HEK293 (cell line): ENCODE measurements around the gene FGFR4.

ENCODE experiments used
- SP2 ChIP-seq: fragments of 450-650 bp; formaldehyde crosslinking; IDR thresholded peaks from 2 replicates; pipeline ENCODE4 v1.5.1; 2016; ENCODE audit warnings: missing biosample characterization, missing genetic modification characterization
- YY1 ChIP-seq: fragments of 450-650 bp; formaldehyde crosslinking; IDR thresholded peaks from 2 replicates; pipeline ENCODE4 v1.5.1; 2018; ENCODE audit warnings: missing biosample characterization, missing genetic modification characterization
- ZEB2 ChIP-seq: fragments of 450-650 bp; formaldehyde crosslinking; IDR thresholded peaks from 2 replicates; pipeline ENCODE4 v1.5.1; 2016; ENCODE audit warnings: missing biosample characterization, missing genetic modification characterization
- ZFP37 ChIP-seq: fragments of 450-650 bp; formaldehyde crosslinking; IDR thresholded peaks from 2 replicates; pipeline ENCODE4 v1.5.1; 2016; ENCODE audit warnings: missing biosample characterization, missing genetic modification characterization
- ZNF274 ChIP-seq, 2 experiments: fragments of 200-500 bp in 1 of 2; fragments of 450-650 bp in 1 of 2; sonication (Bioruptor generic) in 1 of 2; formaldehyde crosslinking in 1 of 2; IDR thresholded peaks; 2 replicates each; pipeline versions ENCODE4 v1.5.1 to v1.6.1; 2014 to 2016; ENCODE audit warnings: borderline replicate concordance in 1 of 2, inconsistent platforms in 1 of 2, low read length in 1 of 2, missing biosample characterization in 1 of 2, missing genetic modification characterization in 1 of 2
- ZNF658 ChIP-seq: fragments of 450-650 bp; formaldehyde crosslinking; IDR thresholded peaks from 2 replicates; pipeline ENCODE4; 2016; ENCODE audit warnings: missing biosample characterization, missing genetic modification characterization
- TF ChIP-seq, protein P1 (sequence below): fragments of 450-650 bp; formaldehyde crosslinking; IDR thresholded peaks from 2 replicates; pipeline ENCODE4 v1.5.1; 2016; ENCODE audit warnings: missing biosample characterization, missing genetic modification characterization, low read depth
- TF ChIP-seq, protein P2 (sequence below): fragments of 450-650 bp; formaldehyde crosslinking; IDR thresholded peaks from 2 replicates; pipeline ENCODE4 v1.5.1; 2016; ENCODE audit warnings: missing biosample characterization, missing genetic modification characterization
- TF ChIP-seq, protein P3 (sequence below): fragments of 450-650 bp; formaldehyde crosslinking; IDR thresholded peaks from 2 replicates; pipeline ENCODE4 v1.5.1; 2016; ENCODE audit warnings: missing biosample characterization, missing genetic modification characterization

DNA sequence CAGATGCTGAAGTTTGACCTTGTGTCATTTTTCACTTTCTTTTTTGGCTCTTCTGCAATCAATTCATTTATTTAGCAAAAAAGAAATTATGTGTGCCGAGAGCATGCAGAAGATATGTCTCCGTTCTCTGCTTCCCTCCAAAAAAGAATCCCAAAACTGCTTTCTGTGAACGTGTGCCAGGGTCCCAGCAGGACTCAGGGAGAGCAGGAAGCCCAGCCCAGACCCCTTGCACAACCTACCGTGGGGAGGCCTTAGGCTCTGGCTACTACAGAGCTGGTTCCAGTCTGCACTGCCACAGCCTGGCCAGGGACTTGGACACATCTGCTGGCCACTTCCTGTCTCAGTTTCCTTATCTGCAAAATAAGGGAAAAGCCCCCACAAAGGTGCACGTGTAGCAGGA, 2.4 kb downstream of the FGFR4 start:
- TF ChIP-seq, protein P1, sequence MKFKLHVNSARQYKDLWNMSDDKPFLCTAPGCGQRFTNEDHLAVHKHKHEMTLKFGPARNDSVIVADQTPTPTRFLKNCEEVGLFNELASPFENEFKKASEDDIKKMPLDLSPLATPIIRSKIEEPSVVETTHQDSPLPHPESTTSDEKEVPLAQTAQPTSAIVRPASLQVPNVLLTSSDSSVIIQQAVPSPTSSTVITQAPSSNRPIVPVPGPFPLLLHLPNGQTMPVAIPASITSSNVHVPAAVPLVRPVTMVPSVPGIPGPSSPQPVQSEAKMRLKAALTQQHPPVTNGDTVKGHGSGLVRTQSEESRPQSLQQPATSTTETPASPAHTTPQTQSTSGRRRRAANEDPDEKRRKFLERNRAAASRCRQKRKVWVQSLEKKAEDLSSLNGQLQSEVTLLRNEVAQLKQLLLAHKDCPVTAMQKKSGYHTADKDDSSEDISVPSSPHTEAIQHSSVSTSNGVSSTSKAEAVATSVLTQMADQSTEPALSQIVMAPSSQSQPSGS (tag by site-specific recombination): no peak
- TF ChIP-seq, protein P2, sequence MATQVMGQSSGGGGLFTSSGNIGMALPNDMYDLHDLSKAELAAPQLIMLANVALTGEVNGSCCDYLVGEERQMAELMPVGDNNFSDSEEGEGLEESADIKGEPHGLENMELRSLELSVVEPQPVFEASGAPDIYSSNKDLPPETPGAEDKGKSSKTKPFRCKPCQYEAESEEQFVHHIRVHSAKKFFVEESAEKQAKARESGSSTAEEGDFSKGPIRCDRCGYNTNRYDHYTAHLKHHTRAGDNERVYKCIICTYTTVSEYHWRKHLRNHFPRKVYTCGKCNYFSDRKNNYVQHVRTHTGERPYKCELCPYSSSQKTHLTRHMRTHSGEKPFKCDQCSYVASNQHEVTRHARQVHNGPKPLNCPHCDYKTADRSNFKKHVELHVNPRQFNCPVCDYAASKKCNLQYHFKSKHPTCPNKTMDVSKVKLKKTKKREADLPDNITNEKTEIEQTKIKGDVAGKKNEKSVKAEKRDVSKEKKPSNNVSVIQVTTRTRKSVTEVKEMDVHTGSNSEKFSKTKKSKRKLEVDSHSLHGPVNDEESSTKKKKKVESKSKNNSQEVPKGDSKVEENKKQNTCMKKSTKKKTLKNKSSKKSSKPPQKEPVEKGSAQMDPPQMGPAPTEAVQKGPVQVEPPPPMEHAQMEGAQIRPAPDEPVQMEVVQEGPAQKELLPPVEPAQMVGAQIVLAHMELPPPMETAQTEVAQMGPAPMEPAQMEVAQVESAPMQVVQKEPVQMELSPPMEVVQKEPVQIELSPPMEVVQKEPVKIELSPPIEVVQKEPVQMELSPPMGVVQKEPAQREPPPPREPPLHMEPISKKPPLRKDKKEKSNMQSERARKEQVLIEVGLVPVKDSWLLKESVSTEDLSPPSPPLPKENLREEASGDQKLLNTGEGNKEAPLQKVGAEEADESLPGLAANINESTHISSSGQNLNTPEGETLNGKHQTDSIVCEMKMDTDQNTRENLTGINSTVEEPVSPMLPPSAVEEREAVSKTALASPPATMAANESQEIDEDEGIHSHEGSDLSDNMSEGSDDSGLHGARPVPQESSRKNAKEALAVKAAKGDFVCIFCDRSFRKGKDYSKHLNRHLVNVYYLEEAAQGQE (tag by site-specific recombination): no peak
- TF ChIP-seq, protein P3, sequence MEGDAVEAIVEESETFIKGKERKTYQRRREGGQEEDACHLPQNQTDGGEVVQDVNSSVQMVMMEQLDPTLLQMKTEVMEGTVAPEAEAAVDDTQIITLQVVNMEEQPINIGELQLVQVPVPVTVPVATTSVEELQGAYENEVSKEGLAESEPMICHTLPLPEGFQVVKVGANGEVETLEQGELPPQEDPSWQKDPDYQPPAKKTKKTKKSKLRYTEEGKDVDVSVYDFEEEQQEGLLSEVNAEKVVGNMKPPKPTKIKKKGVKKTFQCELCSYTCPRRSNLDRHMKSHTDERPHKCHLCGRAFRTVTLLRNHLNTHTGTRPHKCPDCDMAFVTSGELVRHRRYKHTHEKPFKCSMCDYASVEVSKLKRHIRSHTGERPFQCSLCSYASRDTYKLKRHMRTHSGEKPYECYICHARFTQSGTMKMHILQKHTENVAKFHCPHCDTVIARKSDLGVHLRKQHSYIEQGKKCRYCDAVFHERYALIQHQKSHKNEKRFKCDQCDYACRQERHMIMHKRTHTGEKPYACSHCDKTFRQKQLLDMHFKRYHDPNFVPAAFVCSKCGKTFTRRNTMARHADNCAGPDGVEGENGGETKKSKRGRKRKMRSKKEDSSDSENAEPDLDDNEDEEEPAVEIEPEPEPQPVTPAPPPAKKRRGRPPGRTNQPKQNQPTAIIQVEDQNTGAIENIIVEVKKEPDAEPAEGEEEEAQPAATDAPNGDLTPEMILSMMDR: no peak
- TF ChIP-seq YY1 (no peak), ZEB2 (tag by site-specific recombination) (no peak), SP2 (tag by site-specific recombination) (no peak), ZNF274 (IDR thresholded peaks at IDR 0.05; ENCODE audit: low read length) (no peak), ZNF274 (tag by site-specific recombination; IDR thresholded peaks at IDR 0.05; ENCODE audit: borderline replicate concordance) (no peak), ZNF658 (no peak), ZFP37 (no peak)
